Measurements from ENCODE around the gene ZFC3H1. TPM values are rescaled to one million over a fixed set of nuclear protein-coding genes. Genes with fewer than 3 reads are reported as not detected.

The ZFC3H1 gene
- total and polyA plus RNA-seq, 12 donors, result 11.8 to 56.2 (median 31.9) TPM

GRCh38 chr12:71592841-71593240, 70.8 kb downstream of the ZFC3H1 start:
- Histone ChIP-seq H3K27me3 (peaks cover 8% of the 10 kb centered on the region), H3K4me1 (replicated peaks in 1 of 2) (no peaks in the 10 kb centered on the region), H3K9me3 (replicated peaks in 1 of 3) (no peaks in the 10 kb centered on the region), H3K36me3 (replicated peaks in 1 of 2) (no peaks in the 10 kb centered on the region), H3K27ac (no peak overlapping the region), H3K4me3 (no peak overlapping the region)
- DNase-seq, result no peak
- WGBS, 4 donors, result 38 to 57% (median 52%) methylated on average over 3 of the region's 3 CpGs
- intact Hi-C loops (cut with DNase I), result no loop called here
- no peak for TF ChIP-seq POLR2A (IDR thresholded peaks at IDR 0.05)
- no peak for TF ChIP-seq CTCF (IDR thresholded peaks at IDR 0.05)

- DNase-seq, result no peak
- intact Hi-C loops (cut with DNase I), result no loop called here
- peaks cover 8% of the 10 kb centered on the region for H3K27me3 ChIP-seq
- no peaks in the 10 kb centered on the region for H3K36me3 ChIP-seq (replicated peaks in 1 of 2)
- WGBS, 4 donors, result 62 to 81% (median 67%) methylated on average over 2 of the region's 2 CpGs
- no peaks in the 10 kb centered on the region for H3K4me1 ChIP-seq (replicated peaks in 1 of 2)
- no peak overlapping the region for H3K4me3 ChIP-seq
- no peak overlapping the region for H3K27ac ChIP-seq
- TF ChIP-seq POLR2A (IDR thresholded peaks at IDR 0.05) (no peak), CTCF (IDR thresholded peaks at IDR 0.05) (no peak)
- H3K9me3 ChIP-seq (replicated peaks in 1 of 3), result no peaks in the 10 kb centered on the region
Measured at GRCh38 chr12:71591601-71592000, 72.0 kb downstream of the ZFC3H1 start.

- intact Hi-C loops (cut with DNase I), result no loop called here
- Histone ChIP-seq H3K4me1 (replicated peaks in 1 of 2) (no peaks in the 10 kb centered on the region), H3K27me3 (peaks cover 8% of the 10 kb centered on the region), H3K36me3 (replicated peaks in 1 of 2) (no peaks in the 10 kb centered on the region), H3K27ac (no peak overlapping the region), H3K9me3 (replicated peaks in 1 of 3) (no peaks in the 10 kb centered on the region), H3K4me3 (no peak overlapping the region)
- WGBS, 4 donors, result 37 to 75% (median 39%) methylated on average over 4 of the region's 4 CpGs
- TF ChIP-seq POLR2A (IDR thresholded peaks at IDR 0.05) (no peak), CTCF (IDR thresholded peaks at IDR 0.05) (no peak)
- no peak for DNase-seq
Measured at GRCh38 chr12:71589478-71589881, 74.2 kb downstream of the ZFC3H1 start.

- WGBS, 4 donors, result 79 to 87% (median 82%) methylated on average over 2 of the region's 2 CpGs
- H3K36me3 ChIP-seq (replicated peaks in 1 of 2), result no peaks in the 10 kb centered on the region
- H3K9me3 ChIP-seq (replicated peaks in 1 of 3), result no peaks in the 10 kb centered on the region
- H3K27me3 ChIP-seq, result no peaks in the 10 kb centered on the region
- no peaks in the 10 kb centered on the region for H3K4me1 ChIP-seq (replicated peaks in 1 of 2)
- no peak for DNase-seq
- intact Hi-C loops (cut with DNase I), result no loop called here
- TF ChIP-seq POLR2A (IDR thresholded peaks at IDR 0.05), result no peak
- TF ChIP-seq CTCF (IDR thresholded peaks at IDR 0.05), result no peak
- H3K27ac ChIP-seq, result no peak overlapping the region
- H3K4me3 ChIP-seq, result no peak overlapping the region
Measured at GRCh38 chr12:71587012-71587411, 76.6 kb downstream of the ZFC3H1 start.
